GM21528 (cell line): ENCODE results near the gene SNAPC2.
A peak's percentile ranks its signal among the peaks of the same experiment; 100 is the strongest.

Source experiments
- ATAC-seq: cut with Tn5 transposase; IDR thresholded peaks from one replicate; pipeline ENCODE4 v1.9.1; 2021; ENCODE audit warnings: mild to moderate bottlenecking, moderate library complexity; ENCODE audit not compliant: unreplicated experiment, low FRiP score

SNAPC2 gene, protein sequence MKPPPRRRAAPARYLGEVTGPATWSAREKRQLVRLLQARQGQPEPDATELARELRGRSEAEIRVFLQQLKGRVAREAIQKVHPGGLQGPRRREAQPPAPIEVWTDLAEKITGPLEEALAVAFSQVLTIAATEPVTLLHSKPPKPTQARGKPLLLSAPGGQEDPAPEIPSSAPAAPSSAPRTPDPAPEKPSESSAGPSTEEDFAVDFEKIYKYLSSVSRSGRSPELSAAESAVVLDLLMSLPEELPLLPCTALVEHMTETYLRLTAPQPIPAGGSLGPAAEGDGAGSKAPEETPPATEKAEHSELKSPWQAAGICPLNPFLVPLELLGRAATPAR

DNA sequence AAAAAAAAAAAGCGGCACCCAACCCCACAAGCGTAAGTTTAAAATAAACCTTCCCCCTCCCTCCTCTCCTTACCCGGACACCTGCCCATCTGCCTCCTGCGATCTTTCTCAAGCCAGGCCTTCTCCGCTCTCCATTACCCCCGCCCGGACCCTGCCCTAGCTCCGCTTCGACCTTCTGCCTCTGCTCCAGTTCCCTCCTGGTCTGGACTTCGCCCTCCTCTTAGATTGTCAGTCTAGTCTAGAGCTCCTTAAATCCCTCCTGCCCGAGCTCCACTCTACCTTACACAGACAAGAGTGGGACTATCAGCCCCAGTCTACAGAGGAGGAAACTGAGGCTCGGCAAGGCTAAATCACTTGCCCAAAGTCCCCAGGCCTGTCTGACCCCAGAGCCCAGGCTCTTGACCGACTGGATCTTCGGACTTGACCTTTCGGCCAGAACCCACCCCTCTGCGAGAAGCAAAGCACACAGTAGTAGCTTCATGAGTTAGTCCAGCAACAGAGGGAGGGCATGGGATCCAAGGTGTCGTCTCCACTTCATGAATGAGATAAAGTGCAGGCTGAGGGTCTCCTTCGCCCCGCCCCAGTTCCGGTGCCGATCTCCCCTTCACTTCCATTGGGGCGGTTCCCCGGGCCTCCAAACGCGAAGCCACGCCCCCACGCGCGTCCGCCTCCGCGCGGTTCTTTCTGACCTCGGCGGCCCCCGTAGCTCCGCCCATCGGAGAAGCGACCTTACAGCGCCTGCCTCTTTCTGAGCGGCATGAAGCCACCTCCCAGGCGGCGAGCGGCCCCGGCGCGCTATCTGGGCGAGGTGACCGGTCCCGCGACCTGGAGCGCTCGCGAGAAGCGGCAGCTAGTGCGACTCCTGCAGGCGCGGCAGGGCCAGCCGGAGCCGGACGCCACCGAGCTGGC lies at the start of gene SNAPC2:
SNAPC2 (plus strand) TSS at position 729 of the 909 bp plus-strand sequence; CDS start at position 758, 29 bp downstream.
- peak; percentile 58 for ATAC-seq

DNA sequence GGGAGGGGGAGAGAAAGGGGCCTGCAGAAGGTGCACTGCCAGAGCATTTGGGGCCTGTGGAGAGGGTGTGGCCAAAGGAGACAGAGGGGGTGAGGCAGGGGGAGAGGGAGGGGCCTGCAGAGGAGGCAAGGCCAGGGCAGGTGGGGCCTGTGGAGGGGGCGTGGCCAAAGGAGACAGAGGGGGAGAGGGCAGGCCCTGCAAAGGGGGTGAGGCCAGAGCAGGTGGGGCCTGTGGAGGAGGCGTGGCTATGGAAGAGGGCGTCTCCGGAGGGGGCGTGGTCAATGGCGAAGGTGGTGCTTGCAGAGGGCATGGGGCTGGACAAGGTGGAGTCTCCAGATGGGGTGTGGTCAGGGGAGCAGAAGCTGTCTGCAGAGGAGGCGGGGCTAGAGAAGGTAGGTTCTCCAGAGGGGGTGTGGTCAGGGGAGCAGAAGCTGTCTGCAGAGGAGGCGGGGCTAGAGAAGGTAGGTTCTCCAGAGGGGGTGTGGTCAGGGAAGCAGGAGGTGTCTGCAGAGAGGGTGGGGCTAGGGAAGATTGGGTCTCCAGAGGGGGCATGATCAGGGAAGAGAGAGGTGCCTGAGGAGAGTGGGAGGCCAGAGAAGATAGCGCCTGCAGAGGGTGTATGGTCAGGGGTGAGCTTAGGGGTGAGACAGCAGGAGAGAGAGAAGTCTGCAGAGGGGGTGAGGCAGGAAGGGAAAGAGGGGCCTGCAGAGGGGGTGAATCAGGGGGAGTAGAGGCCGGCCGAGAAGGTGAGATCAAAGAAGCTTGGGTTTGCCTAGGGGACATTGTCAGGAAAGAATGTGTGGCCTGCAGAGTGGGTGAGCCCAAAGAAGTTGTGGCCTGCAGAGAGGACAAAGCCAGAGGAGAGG lies 49.3 kb upstream of the SNAPC2 start:
- no peak for ATAC-seq

DNA sequence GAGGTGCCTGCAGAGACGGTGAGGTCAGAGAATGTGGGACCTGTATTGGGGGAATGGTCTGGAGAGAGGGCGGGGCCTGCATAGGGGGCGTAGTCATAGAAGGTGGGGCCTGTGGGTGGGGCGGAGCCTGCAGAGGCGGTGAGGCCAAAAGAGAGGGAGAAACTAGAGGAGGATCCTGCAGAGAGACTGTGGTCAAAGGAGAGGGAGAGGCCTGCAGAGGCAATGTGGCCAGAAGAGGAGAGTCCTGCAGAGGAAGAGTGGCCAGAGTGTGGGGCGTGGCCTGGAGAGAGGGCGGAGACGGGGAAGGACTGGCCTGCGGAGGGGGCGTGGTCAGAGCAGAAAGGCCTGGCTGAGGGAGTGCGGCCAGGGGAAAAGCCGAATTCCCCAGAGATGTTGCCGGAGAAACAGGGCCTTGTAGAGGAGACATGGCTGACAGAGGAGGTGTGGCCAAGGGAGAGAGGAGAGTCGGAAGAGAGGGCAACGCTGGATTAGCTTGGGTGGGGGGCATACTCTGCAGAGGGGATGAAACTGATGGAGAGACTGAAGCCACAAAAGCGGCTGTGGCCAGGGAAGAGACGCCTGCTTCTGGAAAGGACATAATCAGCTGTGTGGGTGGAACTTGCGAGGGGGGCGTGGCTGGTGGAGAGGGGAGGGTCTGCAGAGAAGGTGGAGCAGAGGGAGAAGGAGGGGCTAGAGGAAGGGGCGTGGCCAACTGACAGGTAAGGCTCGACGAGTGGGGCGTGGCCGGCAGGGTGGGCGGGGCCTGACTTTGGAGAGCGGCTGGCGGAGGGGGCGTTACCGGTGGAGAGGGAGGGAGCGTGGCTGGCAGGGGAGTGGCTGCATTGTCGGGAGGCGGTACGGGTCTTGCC lies 48.5 kb upstream of the SNAPC2 start:
- ATAC-seq = no peak

DNA sequence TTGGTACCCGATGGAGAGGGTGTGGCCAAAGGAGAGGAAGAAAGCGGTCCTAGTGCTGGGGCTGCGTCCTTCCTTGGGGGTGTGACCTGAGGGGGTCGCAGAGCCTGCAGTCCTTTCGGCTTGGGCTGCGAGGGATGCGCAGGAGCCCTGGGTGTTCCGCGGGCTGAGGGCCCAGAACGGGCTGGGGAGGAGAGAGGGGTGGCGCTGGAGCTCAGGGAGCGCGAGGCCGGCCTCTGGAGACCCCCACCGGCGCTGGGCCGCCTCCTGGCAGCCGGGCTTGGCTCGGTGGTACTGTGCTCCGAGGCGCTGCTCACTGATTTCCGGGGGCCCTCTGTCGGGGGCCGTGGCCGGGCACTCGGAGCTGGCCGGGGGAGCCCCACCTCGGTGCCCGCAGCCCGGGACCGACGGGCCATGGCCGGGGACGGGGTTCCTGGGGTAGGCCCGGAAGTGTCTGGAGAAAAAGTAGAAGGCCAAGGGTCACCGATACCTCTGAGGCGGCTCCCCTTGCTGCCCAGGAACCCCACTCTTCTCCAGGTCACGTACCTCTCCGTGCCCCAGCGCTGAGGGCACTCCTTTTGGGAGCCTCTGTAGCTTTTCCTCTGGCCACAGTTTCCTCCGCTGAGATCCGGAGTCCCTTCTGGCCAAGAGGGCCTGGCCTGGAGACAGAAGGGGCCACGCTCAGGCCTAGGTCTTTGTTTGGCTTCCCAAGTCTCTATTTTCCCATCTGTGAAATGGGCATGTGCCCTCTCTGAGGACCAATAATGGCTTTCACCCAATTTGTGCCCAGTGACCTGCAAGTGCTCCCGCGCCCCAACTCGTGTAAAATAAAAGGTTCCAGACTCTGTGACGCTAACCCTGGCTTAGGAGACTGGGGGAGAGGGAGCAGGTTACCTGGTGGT lies 47.6 kb upstream of the SNAPC2 start:
- no peak for ATAC-seq

DNA sequence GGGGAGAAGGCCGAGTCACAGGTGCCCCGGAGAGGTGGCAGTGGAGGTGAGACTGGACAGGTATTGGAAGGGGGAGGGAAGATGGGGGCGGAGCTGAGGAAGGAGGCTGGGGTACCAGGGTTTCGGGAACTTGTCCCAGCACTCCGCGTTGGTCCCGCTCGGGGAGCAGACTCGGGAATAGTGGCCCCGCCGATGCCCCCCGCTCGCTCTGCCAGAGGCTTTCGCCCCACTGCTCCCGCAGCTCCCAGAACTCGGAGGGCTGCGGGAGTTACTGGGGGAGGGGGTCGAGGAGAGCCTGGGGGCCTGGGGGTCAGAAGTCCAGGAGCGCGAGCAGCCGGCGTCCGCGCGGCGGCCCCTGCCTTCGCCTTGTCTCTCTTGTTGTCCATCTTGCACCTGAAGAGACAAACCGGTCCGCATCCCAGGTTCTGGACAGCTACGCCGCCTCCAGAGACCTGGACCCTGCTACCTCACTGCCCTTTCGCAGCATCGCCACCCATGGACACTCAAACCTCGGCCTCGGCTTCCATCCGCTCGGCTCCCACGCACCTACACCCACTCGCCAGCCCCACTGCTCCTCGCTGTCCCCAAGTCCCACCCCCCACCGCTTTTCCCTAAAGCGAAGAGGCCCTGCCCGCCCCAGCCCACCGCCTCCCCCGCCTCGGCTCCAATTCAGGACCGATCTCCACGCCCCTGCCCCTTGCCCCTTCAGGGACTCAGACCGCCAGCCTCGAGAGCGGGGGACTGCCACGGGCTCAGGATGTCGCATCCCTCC lies 46.6 kb upstream of the SNAPC2 start:
- ATAC-seq = no peak

DNA sequence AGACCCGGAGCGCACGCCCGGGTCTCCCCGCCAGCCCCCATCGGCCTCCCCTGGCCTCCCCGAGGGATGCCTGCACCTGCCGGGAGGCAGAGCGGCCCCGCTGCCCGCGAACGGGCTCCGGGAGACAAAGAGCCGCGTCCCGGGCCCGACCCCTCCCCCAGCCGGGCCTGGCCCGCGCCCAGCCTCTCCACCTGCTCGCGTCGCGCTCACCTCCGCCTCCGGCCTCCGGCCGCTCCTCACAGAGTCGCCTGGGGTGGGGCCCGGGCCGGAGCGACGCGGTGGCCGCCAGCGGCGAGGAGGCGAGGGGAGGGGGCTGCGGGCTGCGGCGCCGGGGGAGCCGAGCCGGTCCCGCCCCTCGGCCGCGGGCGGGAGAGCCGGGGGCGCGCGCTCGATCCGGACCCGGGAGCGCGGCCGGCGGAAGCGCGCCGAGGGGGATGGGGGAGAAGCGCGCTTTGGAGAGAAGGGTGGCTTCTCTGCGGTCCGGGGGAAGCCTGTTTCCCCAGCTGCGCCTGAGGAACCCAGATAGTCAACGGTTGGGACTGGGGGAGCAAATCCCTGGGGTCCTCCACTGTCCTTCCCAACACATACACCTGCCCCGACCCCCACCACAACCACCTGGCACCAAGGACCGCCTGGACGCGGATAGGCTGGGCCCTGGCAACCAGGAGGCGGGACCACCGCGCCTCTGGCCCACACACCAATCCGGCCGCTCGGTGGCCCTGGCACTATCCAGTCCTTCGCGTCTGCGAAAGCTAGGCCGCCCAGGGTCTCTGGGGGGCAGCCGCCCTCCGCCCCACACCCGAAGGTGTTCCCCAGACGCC lies 45.9 kb upstream of the SNAPC2 start, which contains the start of gene PRR36:
PRR36 (minus strand) TSS at position 315 of the 821 bp plus-strand sequence. CDS start 701 bp downstream, outside the sequence.
- no peak for ATAC-seq

DNA sequence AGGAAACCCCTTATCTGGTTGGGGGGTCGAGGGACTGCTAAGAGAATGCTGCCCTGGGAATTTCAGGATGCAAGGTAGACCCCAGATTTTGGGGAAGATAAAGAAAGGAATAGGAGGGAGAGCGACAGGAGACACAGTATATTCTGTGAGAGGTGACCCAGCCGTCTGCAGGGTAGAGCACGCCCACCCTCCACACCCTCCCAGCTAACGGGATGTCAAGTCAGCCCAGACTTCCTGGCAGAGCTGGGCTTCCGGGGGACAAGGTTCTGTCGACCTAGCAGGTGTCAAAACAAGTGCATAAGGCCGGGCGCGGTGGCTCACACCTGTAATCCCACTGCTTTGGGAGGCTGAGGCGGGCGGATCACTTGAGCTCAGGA lies 45.3 kb upstream of the SNAPC2 start:
- ATAC-seq = no peak

DNA sequence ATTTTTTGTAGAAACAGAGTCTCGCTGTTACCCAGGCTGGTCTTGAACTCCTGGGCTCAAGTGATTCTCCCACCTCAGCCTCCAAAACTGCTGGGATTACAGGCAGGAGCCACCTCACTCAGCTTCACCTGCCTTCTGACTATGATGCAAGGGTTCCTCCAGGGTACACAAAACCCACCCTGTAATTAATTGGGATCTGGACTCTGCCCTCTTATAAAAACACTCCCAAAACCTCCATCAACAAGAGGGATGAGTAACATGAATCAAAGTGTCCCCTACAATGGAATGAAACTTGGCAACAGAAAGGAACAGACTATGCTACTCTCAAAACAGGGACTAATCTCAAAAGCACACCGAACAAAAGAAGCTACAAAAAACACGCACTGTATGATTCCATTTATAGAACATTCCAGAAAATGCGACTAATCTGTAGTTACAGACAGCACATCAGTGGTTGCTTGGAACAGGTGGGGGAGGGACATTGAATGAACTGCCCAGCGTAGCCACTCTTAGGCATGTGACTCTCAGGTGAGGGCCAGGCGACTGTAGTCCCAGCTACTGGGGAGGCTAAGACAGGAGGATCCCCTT lies 42.8 kb upstream of the SNAPC2 start:
- no peak for ATAC-seq

DNA sequence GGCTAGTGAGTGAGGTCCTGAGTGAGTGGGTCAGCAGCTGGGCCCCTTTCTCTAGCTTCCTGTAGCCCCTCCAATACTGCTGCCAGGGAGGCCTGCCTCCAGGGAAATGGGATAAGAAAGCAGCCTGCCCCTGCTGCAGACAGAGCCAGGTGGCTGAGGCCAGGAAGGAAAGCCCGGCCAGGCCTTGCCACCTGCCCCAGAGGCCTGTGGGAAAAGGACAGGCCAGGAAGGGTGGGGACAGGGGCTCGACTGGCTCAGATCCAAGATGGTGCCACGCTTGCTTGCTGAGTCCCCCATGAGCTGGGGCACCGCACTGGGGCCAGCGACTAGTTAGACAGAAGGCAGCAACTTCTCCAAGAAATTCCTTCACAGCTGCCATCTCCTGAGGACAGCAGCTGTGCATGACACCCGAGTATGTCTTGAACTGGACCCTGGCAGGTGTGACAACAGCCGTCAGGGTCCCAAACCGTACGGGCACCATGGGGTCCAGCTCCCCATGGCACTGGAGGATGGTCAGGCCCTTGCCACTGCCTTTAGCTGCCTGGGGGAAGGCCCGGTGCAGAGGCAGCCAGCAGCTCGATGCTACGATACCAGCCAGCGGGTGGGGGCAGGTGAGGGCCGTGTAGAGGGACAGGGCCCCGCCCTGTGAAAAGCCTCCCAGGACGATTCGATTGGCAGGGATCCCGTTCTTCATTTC lies 40.9 kb upstream of the SNAPC2 start:
- no peak for ATAC-seq

DNA sequence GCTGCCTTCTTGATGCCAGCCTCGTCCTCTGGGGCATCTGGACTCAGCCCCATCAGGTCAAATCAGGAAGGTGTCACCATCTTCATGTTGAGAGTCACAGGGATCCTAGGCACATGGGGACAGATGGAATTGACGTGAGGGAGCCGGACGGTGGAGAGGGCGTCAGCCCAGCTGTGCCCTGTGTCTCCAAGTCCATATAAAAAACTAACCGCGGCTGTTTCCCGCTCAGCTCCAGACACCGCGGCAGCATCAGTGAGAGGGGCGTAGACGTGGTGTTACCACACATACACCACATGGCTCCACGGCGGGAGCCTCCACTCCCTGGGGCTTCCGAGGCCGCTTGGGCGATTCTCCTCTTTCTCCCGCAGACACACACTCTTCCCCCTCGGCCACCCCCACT lies 40.3 kb upstream of the SNAPC2 start:
- ATAC-seq = no peak

DNA sequence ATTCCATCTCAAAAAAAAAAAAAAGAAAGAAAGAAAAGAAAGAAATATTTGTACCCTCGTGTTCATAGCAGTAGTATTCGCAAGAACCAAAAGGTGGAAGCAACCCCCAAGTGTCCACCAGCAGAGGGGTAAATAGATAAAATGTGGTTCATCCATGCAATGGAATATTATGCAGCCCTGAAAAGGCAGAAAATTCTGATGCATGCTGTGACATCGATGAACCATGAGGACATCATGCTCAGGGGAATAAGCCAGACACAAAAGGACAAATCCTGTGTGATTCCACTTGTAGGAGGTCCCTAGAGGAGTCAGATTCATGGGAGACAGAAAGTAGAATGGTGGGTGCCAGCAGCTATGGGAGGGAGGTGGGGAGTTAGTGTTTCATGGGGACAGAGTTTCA lies 38.2 kb upstream of the SNAPC2 start:
- no peak for ATAC-seq

DNA sequence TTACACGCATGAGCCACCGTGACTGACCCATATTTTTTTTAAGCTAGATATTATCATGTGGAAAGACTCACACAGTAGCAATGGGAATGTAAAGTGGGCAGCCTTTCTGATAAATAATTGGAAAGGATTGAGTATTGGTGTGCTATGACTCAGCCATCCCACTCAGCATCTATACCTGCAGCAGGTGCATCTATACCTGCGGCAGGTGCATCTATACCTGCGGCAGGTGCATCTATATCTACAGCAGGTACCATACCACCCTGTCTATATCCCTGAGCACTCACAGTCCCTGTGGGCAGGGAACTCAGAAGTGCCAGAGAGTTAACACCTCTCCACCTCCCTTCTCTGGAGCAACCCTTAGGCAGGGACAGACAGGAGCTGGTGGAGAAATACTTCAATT lies 37.0 kb upstream of the SNAPC2 start:
- no peak for ATAC-seq

DNA sequence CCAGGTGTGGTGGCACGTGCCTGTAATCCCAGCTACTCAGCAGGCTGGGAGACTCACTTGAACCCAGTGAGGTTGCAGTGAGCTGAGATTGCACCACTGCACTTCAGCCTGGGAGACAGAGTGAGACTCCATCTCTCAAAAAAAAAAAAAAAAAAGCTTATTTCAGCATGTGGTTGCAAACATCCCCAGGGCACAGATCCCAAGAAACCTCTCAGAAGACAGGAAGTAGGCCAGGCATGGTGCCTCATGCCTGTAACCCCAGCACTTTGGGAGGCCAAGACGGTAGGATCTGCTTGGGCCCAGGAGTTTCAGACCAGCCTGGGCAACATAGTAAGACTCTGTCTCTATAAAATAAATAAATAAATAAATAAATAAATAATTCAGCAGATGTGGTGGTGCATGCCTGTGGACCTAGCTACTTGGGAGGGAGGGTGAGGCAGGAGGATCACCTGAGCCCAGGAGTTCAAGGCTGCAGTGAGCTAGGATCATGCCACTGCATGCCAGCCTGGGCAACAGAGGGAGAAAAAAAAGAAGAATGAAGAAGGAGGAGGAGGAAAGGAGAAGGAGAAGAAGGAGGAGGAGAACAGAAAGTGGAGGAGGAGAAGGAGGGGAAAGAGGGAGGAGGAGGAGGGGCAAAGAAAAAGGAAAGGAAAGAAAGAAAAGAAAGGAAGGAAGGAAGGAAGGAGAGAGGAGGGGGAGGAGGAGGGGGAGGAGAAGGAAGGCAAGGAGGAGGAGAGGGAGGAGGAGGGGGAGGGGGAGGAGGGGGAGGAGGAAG lies 36.2 kb upstream of the SNAPC2 start:
- no peak for ATAC-seq

DNA sequence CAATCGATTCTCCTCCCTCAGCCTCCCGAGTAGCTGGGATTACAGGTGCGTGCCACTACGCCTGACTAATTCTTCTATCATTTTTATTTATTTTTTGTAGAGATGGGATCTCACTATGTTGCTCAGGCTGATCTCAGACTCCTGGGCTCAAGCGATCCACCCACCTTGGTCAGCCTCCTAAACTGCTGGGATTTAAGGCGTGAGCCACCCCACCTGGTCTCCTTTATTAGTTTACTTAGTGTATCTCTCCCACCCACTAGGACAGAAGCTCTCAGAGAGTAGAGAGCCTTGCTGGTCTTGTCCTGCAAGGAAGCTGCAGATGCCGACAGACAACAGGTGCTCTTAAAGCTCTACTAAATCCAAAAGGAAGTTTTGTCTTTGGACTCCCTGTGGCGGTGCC lies 34.3 kb upstream of the SNAPC2 start:
- no peak for ATAC-seq

DNA sequence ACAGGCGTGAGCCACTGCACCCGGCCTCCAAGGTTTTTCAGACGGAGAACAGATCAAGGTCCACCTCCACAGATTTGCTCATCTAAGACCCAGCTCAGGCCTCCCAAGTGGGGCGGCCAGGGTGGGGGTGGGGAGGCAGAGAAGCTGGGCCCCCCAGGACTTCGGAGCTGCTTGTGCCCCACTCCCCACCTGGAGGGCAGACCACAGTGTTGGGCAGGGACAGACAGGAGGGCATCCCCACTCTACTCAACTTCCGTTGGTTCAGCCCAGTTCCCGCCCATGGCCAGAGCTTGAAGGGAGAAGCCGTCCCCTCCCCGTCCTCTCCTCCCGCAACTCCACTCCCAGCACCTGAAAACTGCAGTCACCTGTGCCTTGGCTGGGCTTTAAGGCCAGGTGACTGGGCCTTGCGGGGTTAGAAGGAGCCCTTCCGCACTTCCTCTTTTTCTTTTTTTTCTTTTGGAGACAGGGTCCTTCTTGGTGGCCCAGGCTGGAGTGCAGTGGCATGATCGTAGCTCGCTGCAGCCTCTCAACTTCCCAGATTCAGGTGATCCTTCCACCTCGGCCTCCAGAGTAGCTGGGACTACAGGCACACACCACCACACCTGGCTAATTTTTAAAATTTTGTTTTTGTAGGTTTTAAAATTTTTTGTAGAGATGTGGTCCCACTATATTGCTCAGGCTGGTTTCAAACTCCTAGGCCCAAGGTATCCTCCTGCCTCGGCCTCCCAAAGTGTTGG lies 32.6 kb upstream of the SNAPC2 start:
- ATAC-seq = no peak
